GM10847 (cell line): ENCODE data around the gene HAUS1.

Source experiments
- POLR2A ChIP-seq: IDR thresholded peaks from 2 replicates; pipeline ENCODE4 v1.6.1; 2011; ENCODE audit not compliant: insufficient read length; ENCODE audit errors: extremely low read depth

HAUS1 gene

GRCh38 chr18:46072376-46072867, 31.8 kb upstream of the HAUS1 start:
- TF ChIP-seq POLR2A: no peak

GRCh38 chr18:46072959-46073358, 31.2 kb upstream of the HAUS1 start:
- no peak for TF ChIP-seq POLR2A

GRCh38 chr18:46073474-46074331, 30.5 kb upstream of the HAUS1 start:
- no peak for TF ChIP-seq POLR2A

DNA sequence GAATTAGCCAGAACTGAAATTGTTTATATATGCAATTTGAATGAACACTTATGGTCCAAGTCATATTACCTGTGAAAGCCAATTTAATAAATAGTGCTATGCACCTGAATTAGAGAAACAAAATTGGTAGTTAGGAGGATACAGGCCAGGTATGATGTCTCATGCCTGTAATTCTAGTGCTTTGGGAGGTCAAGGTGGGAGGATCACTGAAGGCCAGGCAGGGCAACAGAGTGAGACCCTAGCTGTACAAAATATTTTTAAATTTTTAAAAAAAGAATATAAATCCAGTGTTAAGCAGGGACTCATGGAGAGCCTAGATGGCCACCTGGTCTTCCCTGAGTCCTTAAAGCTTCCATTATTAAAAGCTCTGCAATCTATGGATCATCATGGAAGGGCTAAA, 24.8 kb upstream of the HAUS1 start:
- TF ChIP-seq POLR2A: no peak

- no peak for TF ChIP-seq POLR2A
Observed at GRCh38 chr18:46080156-46080555, 24.0 kb upstream of the HAUS1 start.

- no peak for TF ChIP-seq POLR2A
Observed at GRCh38 chr18:46084431-46084830, 19.8 kb upstream of the HAUS1 start.

GRCh38 chr18:46095532-46095931, 8.7 kb upstream of the HAUS1 start:
- TF ChIP-seq POLR2A: no peak

GRCh38 chr18:46096651-46097300, 7.4 kb upstream of the HAUS1 start:
- TF ChIP-seq POLR2A: no peak

GRCh38 chr18:46097431-46097800, 6.8 kb upstream of the HAUS1 start:
- TF ChIP-seq POLR2A: no peak

DNA sequence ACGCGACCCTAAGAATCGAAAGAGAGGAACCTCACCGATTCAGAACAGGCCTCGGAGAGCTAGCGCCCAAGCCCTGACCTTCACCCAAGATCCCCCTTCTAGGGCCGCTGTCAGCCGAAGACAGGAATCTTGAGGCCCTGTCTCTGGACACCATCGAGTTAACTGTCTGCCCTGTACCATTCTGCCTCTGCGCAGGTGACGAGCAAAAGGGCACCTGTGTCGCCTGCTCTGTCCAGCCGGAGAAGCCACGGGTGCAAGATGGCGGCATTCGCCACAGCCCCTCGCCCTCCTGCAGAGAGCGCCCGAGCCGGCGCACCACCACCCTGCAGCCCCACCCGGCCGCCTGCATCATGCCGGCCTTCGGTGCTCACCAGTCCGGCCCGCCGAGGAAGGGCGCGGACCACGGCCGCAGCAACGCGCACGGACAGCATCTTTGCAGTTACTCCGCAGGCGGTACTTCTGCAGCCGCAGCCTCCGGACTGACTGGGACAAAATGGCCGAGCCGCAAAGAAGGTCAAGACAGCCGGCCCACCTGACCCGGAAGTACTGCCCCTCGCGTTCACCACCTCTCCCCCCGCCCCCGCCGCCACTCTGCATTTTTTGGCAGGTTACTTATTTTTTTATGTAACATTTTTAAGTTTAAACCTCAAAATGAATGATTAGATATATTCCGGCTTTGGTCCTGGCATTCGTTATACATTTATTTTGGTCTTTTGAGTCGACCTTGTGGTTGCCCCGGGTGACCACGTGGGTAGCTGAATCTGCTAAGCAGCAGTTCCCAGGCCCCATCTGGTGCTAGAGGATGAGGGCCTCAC, 6.2 kb upstream of the HAUS1 start, which contains the start of gene ATP5F1A:
Gene ATP5F1A (minus strand): TSS at position 496 of the 815 bp plus-strand sequence. CDS start 65 bp downstream, at position 431.
- peak; percentile 83 for TF ChIP-seq POLR2A

DNA sequence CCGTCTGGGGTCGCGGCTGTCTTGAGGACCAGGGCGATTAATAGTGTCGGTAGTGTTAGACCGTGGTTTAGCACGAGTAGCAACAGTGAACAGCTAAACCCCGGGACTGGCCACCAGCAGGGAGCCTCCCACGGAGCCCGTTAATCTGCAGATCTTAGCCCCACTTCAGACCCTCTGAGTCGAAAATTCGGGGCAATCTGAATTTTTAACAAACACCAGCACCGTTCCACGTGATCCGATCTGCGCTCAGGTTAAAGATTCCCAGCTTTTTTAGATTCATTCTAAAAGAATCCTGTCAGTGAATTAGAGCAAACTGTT, 5.6 kb upstream of the HAUS1 start:
- no peak for TF ChIP-seq POLR2A

- TF ChIP-seq POLR2A: no peak
Observed at GRCh38 chr18:46099463-46099862, 4.7 kb upstream of the HAUS1 start.

GRCh38 chr18:46109386-46109785, 5.2 kb downstream of the HAUS1 start:
- no peak for TF ChIP-seq POLR2A

GRCh38 chr18:46110406-46110805, 6.2 kb downstream of the HAUS1 start:
- TF ChIP-seq POLR2A: no peak

- TF ChIP-seq POLR2A: no peak
Observed at GRCh38 chr18:46113751-46114150, 9.6 kb downstream of the HAUS1 start.

GRCh38 chr18:46130061-46130460, 25.9 kb downstream of the HAUS1 start:
- TF ChIP-seq POLR2A: no peak
